IMR-90 (cell line): ENCODE data around the gene ESRP2. TPM values are rescaled to one million over a fixed set of nuclear protein-coding genes. Genes with fewer than 3 reads are reported as not detected.

Source experiments
- ATAC-seq: fragments of 200-7000 bp; cut with Tn5 transposase; 2 replicates; pipeline ENCODE4 v1.9.1; 2020; ENCODE audit warnings: low read depth, mild to moderate bottlenecking, moderate library complexity
- BruUV-seq: library from RNA; stranded (reverse); fragments of 400-500 nt; replicated peaks from 2 replicates; lab custom pipeline; 2021; lab: Mats Ljungman, UMichigan
- CTCF ChIA-PET: fragments of 300-600 bp; formaldehyde crosslinking; extraction: SDS; loops from one replicate; lab custom pipeline; 2021; ENCODE audit warnings: antibody characterized with exemption; lab: Yijun Ruan, JAX
- POLR2A ChIA-PET: fragments of 300-600 bp; sonication (Branson Sonifier 250); formaldehyde crosslinking; loops from one replicate; lab custom pipeline; 2022; ENCODE audit warnings: antibody characterized with exemption; ENCODE audit not compliant: unreplicated experiment; lab: Charles Lee
- DNase-seq: peaks from one replicate; pipeline ENCODE4 v3.0.0; 2013
- H2AFZ ChIP-seq: replicated peaks from 2 replicates; pipeline ENCODE3; 2013; ENCODE audit warnings: low read length, mild to moderate bottlenecking; ENCODE audit not compliant: poor library complexity
- H2AK5ac ChIP-seq: 2 replicates; pipeline ENCODE4 v1.6.1; 2013; ENCODE audit warnings: low read depth, low read length, inconsistent platforms
- H2AK9ac ChIP-seq: replicated peaks from 2 replicates; pipeline ENCODE3; 2013; ENCODE audit warnings: mild to moderate bottlenecking, low read depth, low read length, moderate library complexity; ENCODE audit not compliant: poor library complexity
- H2BK120ac ChIP-seq: 2 replicates; pipeline ENCODE4 v1.6.1; 2013; ENCODE audit warnings: low read depth, low read length, inconsistent platforms
- H2BK15ac ChIP-seq: 3 replicates; pipeline ENCODE4 v1.6.1; 2013; ENCODE audit warnings: low read depth, low read length, inconsistent platforms
- H2BK20ac ChIP-seq: 2 replicates; pipeline ENCODE4 v1.6.1; 2013; ENCODE audit warnings: low read depth, mild to moderate bottlenecking, inconsistent platforms, low read length, moderate library complexity
- H2BK5ac ChIP-seq: 2 replicates; pipeline ENCODE4 v1.6.1; 2013; ENCODE audit warnings: mild to moderate bottlenecking, low read depth, low read length, inconsistent platforms; ENCODE audit not compliant: poor library complexity, severe bottlenecking
- H3K14ac ChIP-seq: replicated peaks from 2 replicates; pipeline ENCODE4 v1.6.1; 2013; ENCODE audit warnings: low read depth, low read length, inconsistent platforms
- H3K18ac ChIP-seq: 2 replicates; pipeline ENCODE4 v1.6.1; 2013; ENCODE audit warnings: low read depth, low read length, control low read depth
- H3K23ac ChIP-seq: 2 replicates; pipeline ENCODE4 v1.6.1; 2013; ENCODE audit warnings: low read depth, low read length, inconsistent platforms
- H3K27ac ChIP-seq: 2 replicates; pipeline ENCODE4 v1.5.1; 2013; ENCODE audit warnings: mild to moderate bottlenecking, control low read depth, low read length; ENCODE audit not compliant: insufficient read depth
- H3K27me3 ChIP-seq: 2 replicates; pipeline ENCODE4 v1.6.1; 2013; ENCODE audit warnings: low read length; ENCODE audit not compliant: control insufficient read depth, insufficient read depth
- H3K36me3 ChIP-seq: 2 replicates; pipeline ENCODE4 v1.6.1; 2013; ENCODE audit warnings: low read length, mixed read lengths; ENCODE audit not compliant: control insufficient read depth, insufficient read depth
- H3K4ac ChIP-seq: 2 replicates; pipeline ENCODE4 v1.6.1; 2013; ENCODE audit warnings: low read depth, low read length, inconsistent platforms
- H3K4me1 ChIP-seq: 2 replicates; pipeline ENCODE4 v1.6.1; 2013; ENCODE audit warnings: low read length, mixed read lengths; ENCODE audit not compliant: control insufficient read depth, insufficient read depth
- H3K4me2 ChIP-seq: 2 replicates; pipeline ENCODE4 v1.6.1; 2013; ENCODE audit warnings: low read depth, mild to moderate bottlenecking, control low read depth, low read length, moderate library complexity
- H3K4me3 ChIP-seq: 2 replicates; pipeline ENCODE4 v1.5.1; 2013; ENCODE audit warnings: low read depth, mild to moderate bottlenecking, control low read depth, low read length, moderate library complexity; ENCODE audit not compliant: insufficient read depth
- H3K56ac ChIP-seq: 2 replicates; pipeline ENCODE4 v1.6.1; 2013; ENCODE audit warnings: low read length, inconsistent platforms; ENCODE audit not compliant: insufficient read depth; ENCODE audit errors: extremely low read depth
- H3K79me1 ChIP-seq, 2 experiments: 2 replicates each; pipeline ENCODE4 v1.6.1; 2013; ENCODE audit warnings: low read length in 2 of 2, inconsistent platforms in 1 of 2, low read depth in 1 of 2
- H3K9ac ChIP-seq: 2 replicates; pipeline ENCODE4 v1.6.1; 2013; ENCODE audit warnings: low read depth, low read length, control low read depth
- H3K9me1 ChIP-seq: 2 replicates; pipeline ENCODE4 v1.6.1; 2013; ENCODE audit warnings: low read length, inconsistent platforms; ENCODE audit not compliant: insufficient read depth
- H3K9me3 ChIP-seq: 2 replicates; pipeline ENCODE4 v1.6.1; 2013; ENCODE audit warnings: low read length; ENCODE audit not compliant: control insufficient read depth, insufficient read depth
- H4K20me1 ChIP-seq: 2 replicates; pipeline ENCODE4 v1.6.1; 2013; ENCODE audit warnings: low read length, inconsistent platforms; ENCODE audit not compliant: insufficient read depth
- H4K5ac ChIP-seq: 2 replicates; pipeline ENCODE4 v1.6.1; 2013; ENCODE audit warnings: mild to moderate bottlenecking, low read depth, low read length, control low read depth
- H4K8ac ChIP-seq, 2 experiments: 2 replicates each; pipeline ENCODE4 v1.6.1; 2013; ENCODE audit warnings: low read depth in 2 of 2, low read length in 2 of 2, control low read depth in 1 of 2, inconsistent platforms in 1 of 2
- H4K91ac ChIP-seq: 2 replicates; pipeline ENCODE4 v1.6.1; 2013; ENCODE audit warnings: low read depth, low read length, inconsistent platforms; ENCODE audit not compliant: insufficient read depth
- CEBPB ChIP-seq: IDR thresholded peaks from 2 replicates; pipeline ENCODE4 v1.6.1; 2012; ENCODE audit warnings: low read depth, low read length, improper control_type of control experiment
- ELK1 ChIP-seq: fragments of 150-350 bp; IDR thresholded peaks from 2 replicates; pipeline ENCODE4 v1.6.1; 2016; ENCODE audit warnings: low read depth, mild to moderate bottlenecking, low read length, moderate library complexity, borderline replicate concordance
- FOS ChIP-seq: fragments of 150-350 bp; IDR thresholded peaks from 2 replicates; pipeline ENCODE4 v1.6.1; 2016; ENCODE audit warnings: low read depth, low read length
- MAFK ChIP-seq: IDR thresholded peaks from 2 replicates; pipeline ENCODE4 v1.6.1; 2012; ENCODE audit warnings: low read depth, low read length, improper control_type of control experiment
- MXI1 ChIP-seq: IDR thresholded peaks from 2 replicates; pipeline ENCODE4 v1.6.1; 2012; ENCODE audit warnings: low read depth, mild to moderate bottlenecking, low read length, moderate library complexity, borderline replicate concordance
- RAD21 ChIP-seq: IDR thresholded peaks from 2 replicates; pipeline ENCODE4 v1.6.1; 2012; ENCODE audit warnings: low read length, improper control_type of control experiment
- RCOR1 ChIP-seq: IDR thresholded peaks from 2 replicates; pipeline ENCODE4 v1.6.1; 2012; ENCODE audit warnings: mild to moderate bottlenecking, low read length, improper control_type of control experiment; ENCODE audit not compliant: insufficient replicate concordance
- SMC3 ChIP-seq: fragments of 150-350 bp; IDR thresholded peaks from 2 replicates; pipeline ENCODE4 v1.6.1; 2016; ENCODE audit warnings: low read depth, mild to moderate bottlenecking, antibody characterized with exemption, low read length, moderate library complexity
- WGBS, 2 experiments: methylation state at CpG; one replicate each; pipeline versions ENCODE4 v1.1.5 to v1.1.7; 2013; ENCODE audit warnings: missing lambda C conversion rate in 2 of 2; ENCODE audit not compliant: insufficient read length in 1 of 2; ENCODE audit errors: extremely low coverage in 2 of 2; 5-methylcytosine and 5-hydroxymethylcytosine counted together
- dilution Hi-C: fragments of 300-500 bp; cut with HindIII; formaldehyde crosslinking; loops from one replicate; pipeline ENCODE4 v1.14.3; 2018; ENCODE audit warnings: low sequenced_read_pairs; ENCODE audit not compliant: unreplicated experiment
- in situ Hi-C: fragments of 300-500 bp; cut with MboI; formaldehyde crosslinking; loops from 3 replicates; pipeline ENCODE4 v1.14.3; 2019; ENCODE audit warnings: low sequenced_read_pairs, inconsistent platforms, mixed read lengths
- intact Hi-C: fragments of 100-400 bp; cut with micrococcal nuclease; formaldehyde crosslinking; loops from 2 replicates; pipeline ENCODE4 v1.10.0; 2022
- polyA plus RNA-seq, 3 experiments: library from polyadenylated mRNA; depleted of rRNA; stranded (reverse); fragments of >200 nt; gene quantifications; 2 replicates each; pipeline ENCODE4 v1.2.3, GENCODE V29; 2012; ENCODE audit warnings: low replicate concordance in 1 of 3
- total RNA-seq: library from RNA; depleted of rRNA; stranded (reverse); fragments of >200 nt; gene quantifications from 2 replicates; pipeline ENCODE4 v1.2.3, GENCODE V29; 2012
- TF ChIP-seq, protein P1 (sequence below): fragments of 150-350 bp; IDR thresholded peaks from 2 replicates; pipeline ENCODE4 v1.6.1; 2017; ENCODE audit warnings: mild to moderate bottlenecking, antibody characterized with exemption, low read length, low read depth

ESRP2 gene
- total and polyA plus RNA-seq, 2 of the 4 experiments (the other 2 are of a cell fraction), result 0.07 TPM; not detected in 1

- POLR2A ChIA-PET, result no interaction called here
- 98% methylated on average over 8 of the region's 9 CpGs; no CpG with 5 or more reads in 1 of the 2 experiments for WGBS, 2 experiments
Measured at GRCh38 chr16:68230176-68230571, 5.8 kb downstream of the ESRP2 start.

More at GRCh38 chr16:68230176-68230571, 5.8 kb downstream of the ESRP2 start:
- Histone ChIP-seq H3K4me2 (no peak overlapping the region), H3K4me3 (no peak overlapping the region), H2BK120ac (no peak overlapping the region), H3K79me1 (peaks cover 0 to 3% of the 10 kb centered on the region in 2 experiments; a peak in 1 of 4 replicates), H4K20me1 (0 out of 2 replicates have a peak, but pooled peaks cover 3% of the 10 kb centered on the region), H3K14ac (no peak overlapping the region), H3K9me1 (no peaks in the 10 kb centered on the region), H3K27ac (no peak overlapping the region), H2AFZ (no peak overlapping the region), H2AK9ac (no peak overlapping the region), H3K9ac (no peak overlapping the region), H3K27me3 (no peaks in the 10 kb centered on the region), H3K36me3 (peaks cover 6% of the 10 kb centered on the region), H4K8ac (no peak overlapping the region), H3K4me1 (peaks cover 5% of the 10 kb centered on the region), H3K23ac (no peak overlapping the region), H3K4ac (no peak overlapping the region), H3K56ac (no peak overlapping the region), H2BK20ac (no peak overlapping the region), H3K9me3 (no peaks in the 10 kb centered on the region), H4K5ac (no peak overlapping the region), H2AK5ac (no peak overlapping the region), H2BK15ac (no peak overlapping the region), H4K91ac (no peak overlapping the region), H2BK5ac (no peak overlapping the region), H3K18ac (no peak overlapping the region)
- no peak for TF ChIP-seq SMC3
- no peak for TF ChIP-seq MAFK
- no peak for TF ChIP-seq MXI1
- no peak for TF ChIP-seq ELK1
- no peak for TF ChIP-seq RAD21
- no peak for TF ChIP-seq CEBPB
- TF ChIP-seq RCOR1, result no peak
- TF ChIP-seq, protein P1, sequence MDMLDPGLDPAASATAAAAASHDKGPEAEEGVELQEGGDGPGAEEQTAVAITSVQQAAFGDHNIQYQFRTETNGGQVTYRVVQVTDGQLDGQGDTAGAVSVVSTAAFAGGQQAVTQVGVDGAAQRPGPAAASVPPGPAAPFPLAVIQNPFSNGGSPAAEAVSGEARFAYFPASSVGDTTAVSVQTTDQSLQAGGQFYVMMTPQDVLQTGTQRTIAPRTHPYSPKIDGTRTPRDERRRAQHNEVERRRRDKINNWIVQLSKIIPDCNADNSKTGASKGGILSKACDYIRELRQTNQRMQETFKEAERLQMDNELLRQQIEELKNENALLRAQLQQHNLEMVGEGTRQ, result no peak
- no peak for TF ChIP-seq FOS
- no peak for ATAC-seq
- dilution Hi-C loops (no loop called here), intact Hi-C loops (no loop called here), in situ Hi-C loops (no loop called here)
- no TSS peak for BruUV-seq
- CTCF ChIA-PET, result interaction anchor here (0.6 kb wide), 2 partner anchors 138 to 165 kb away, joined by 3 to 4 read pairs; no protein-coding TSS in a partner anchor
- no peak for DNase-seq
